SK-N-SH (cell line): ENCODE data around the gene CAPN11. TPM values are rescaled to one million over a fixed set of nuclear protein-coding genes. Genes with fewer than 3 reads are reported as not detected.

Experiments
- CTCF ChIA-PET: fragments of 300-600, 350-600 bp; formaldehyde crosslinking; extraction: SDS; loops from one replicate; lab custom pipeline; 2021; lab: Yijun Ruan, JAX
- POLR2A ChIA-PET: fragments of 350-600 bp; sonication (Branson Sonifier 250); formaldehyde crosslinking; extraction: SDS; loops from one replicate; lab custom pipeline; 2020; ENCODE audit warnings: antibody characterized with exemption, inconsistent platforms; lab: Yijun Ruan, JAX
- DNase-seq: peaks from one replicate; pipeline ENCODE4 v3.0.0; 2012
- H2AFZ ChIP-seq: fragments of 200-600 bp; sonication (generic); 2 replicates; pipeline ENCODE4 v1.8.1; 2016; ENCODE audit warnings: antibody characterized with exemption, mild to moderate bottlenecking, low read depth
- H3F3A ChIP-seq: fragments of 200-600 bp; sonication (generic); replicated peaks from 2 replicates; pipeline ENCODE3; 2016; ENCODE audit warnings: antibody characterized with exemption, mild to moderate bottlenecking; ENCODE audit not compliant: insufficient read depth
- H3K27ac ChIP-seq, 2 experiments: fragments of 200-500 bp in 1 of 2; fragments of 200-600 bp in 1 of 2; sonication (Bioruptor generic) in 1 of 2; sonication (generic), shearing (Covaris generic) in 1 of 2; 2 replicates each; pipeline versions ENCODE4 v1.5.1 to v1.6.1; 2014 to 2016; ENCODE audit warnings: low read depth in 2 of 2, inconsistent platforms in 1 of 2, low read length in 1 of 2, mild to moderate bottlenecking in 1 of 2, mixed read lengths in 1 of 2
- H3K27me3 ChIP-seq: fragments of 200-600 bp; sonication (generic), shearing (Covaris generic); 2 replicates; pipeline ENCODE4 v1.6.1; 2016; ENCODE audit warnings: mixed run types; ENCODE audit not compliant: insufficient read depth
- H3K36me3 ChIP-seq, 2 experiments: fragments of 200-500 bp in 1 of 2; fragments of 200-600 bp in 1 of 2; sonication (Bioruptor generic) in 1 of 2; sonication (generic) in 1 of 2; replicated peaks in 1 of 2; 2 replicates each; pipeline versions ENCODE3 to v1.5.1; 2014 to 2016; ENCODE audit warnings: low read length in 1 of 2, mild to moderate bottlenecking in 1 of 2; ENCODE audit not compliant: insufficient read depth in 2 of 2, control insufficient read depth in 1 of 2
- H3K4me1 ChIP-seq, 2 experiments: fragments of 200-500 bp in 1 of 2; fragments of 200-600 bp in 1 of 2; sonication (Bioruptor generic) in 1 of 2; sonication (generic), shearing (Covaris generic) in 1 of 2; 2 replicates each; pipeline versions ENCODE4 v1.5.1 to v1.6.1; 2014 to 2016; ENCODE audit warnings: low read depth in 1 of 2, low read length in 1 of 2, mixed run types in 1 of 2; ENCODE audit not compliant: insufficient read depth in 2 of 2, control insufficient read depth in 1 of 2
- H3K4me2 ChIP-seq: fragments of 200-600 bp; sonication (generic), shearing (Covaris generic); 2 replicates; pipeline ENCODE4 v1.6.1; 2017; ENCODE audit warnings: mixed run types
- H3K4me3 ChIP-seq, 2 experiments: fragments of 200-500 bp in 1 of 2; fragments of 200-600 bp in 1 of 2; sonication (Bioruptor generic) in 1 of 2; sonication (generic), shearing (Covaris generic) in 1 of 2; 2 replicates each; pipeline versions ENCODE4 v1.5.1 to v1.8.1; 2014 to 2016; ENCODE audit warnings: low read depth in 2 of 2, inconsistent platforms in 1 of 2, low read length in 1 of 2, mild to moderate bottlenecking in 1 of 2, mixed read lengths in 1 of 2, moderate library complexity in 1 of 2
- H3K79me2 ChIP-seq: fragments of 200-600 bp; sonication (generic); 2 replicates; pipeline ENCODE4 v1.8.1; 2017; ENCODE audit warnings: mild to moderate bottlenecking; ENCODE audit not compliant: insufficient read depth
- H3K9ac ChIP-seq: fragments of 200-600 bp; sonication (generic); 2 replicates; pipeline ENCODE4 v1.6.1; 2017; ENCODE audit warnings: mixed run types
- H3K9me2 ChIP-seq: fragments of 200-600 bp; sonication (generic); 2 replicates; pipeline ENCODE4 v1.6.1; 2017; ENCODE audit warnings: mixed run types
- H3K9me3 ChIP-seq: fragments of 200-600 bp; sonication (generic); 2 replicates; pipeline ENCODE4 v1.6.1; 2017; ENCODE audit warnings: mixed run types, mild to moderate bottlenecking, moderate library complexity
- H4K20me1 ChIP-seq: fragments of 200-600 bp; sonication (generic); 2 replicates; pipeline ENCODE4 v1.6.1; 2017; ENCODE audit warnings: mild to moderate bottlenecking, mixed run types; ENCODE audit not compliant: insufficient read depth
- CHD2 ChIP-seq: fragments of 150-350 bp; IDR thresholded peaks from 2 replicates; pipeline ENCODE4 v1.6.1; 2018; ENCODE audit warnings: low read length; ENCODE audit not compliant: partially characterized antibody
- EP300 ChIP-seq, 2 experiments: IDR thresholded peaks; 2 replicates each; pipeline versions ENCODE4 v1.4.0 to v1.6.1; 2012; ENCODE audit warnings: borderline replicate concordance in 1 of 2, low read depth in 1 of 2, low read length in 1 of 2
- EZH2phosphoT487 ChIP-seq: fragments of 200-600 bp; sonication (generic); IDR thresholded peaks from 2 replicates; pipeline ENCODE4 v1.6.1; 2017; ENCODE audit warnings: low read depth, mixed run types, mild to moderate bottlenecking, antibody characterized with exemption, moderate library complexity, borderline replicate concordance
- FOSL2 ChIP-seq: IDR thresholded peaks from 2 replicates; pipeline ENCODE4 v1.4.0; 2012; ENCODE audit warnings: low read depth, mild to moderate bottlenecking, moderate library complexity, borderline replicate concordance
- FOXM1 ChIP-seq: IDR thresholded peaks from 2 replicates; pipeline ENCODE4 v1.4.0; 2012; ENCODE audit warnings: low read depth, mild to moderate bottlenecking
- GABPA ChIP-seq: IDR thresholded peaks from 2 replicates; pipeline ENCODE4 v1.4.0; 2012; ENCODE audit warnings: low read depth, mild to moderate bottlenecking
- GATA2 ChIP-seq: sonication (generic); formaldehyde crosslinking; IDR thresholded peaks from 2 replicates; pipeline ENCODE4 v1.5.0; 2020; ENCODE audit warnings: mild to moderate bottlenecking, missing genetic modification reagents
- MEF2A ChIP-seq: IDR thresholded peaks from 2 replicates; pipeline ENCODE4 v1.4.0; 2012; ENCODE audit warnings: low read depth, borderline replicate concordance
- NFIC ChIP-seq: IDR thresholded peaks from 2 replicates; pipeline ENCODE4 v1.4.0; 2012; ENCODE audit warnings: borderline replicate concordance
- NRF1 ChIP-seq: IDR thresholded peaks from 2 replicates; pipeline ENCODE4 v1.6.1; 2012; ENCODE audit warnings: low read depth, mild to moderate bottlenecking, low read length
- POLR2AphosphoS5 ChIP-seq: IDR thresholded peaks from 2 replicates; pipeline ENCODE4 v1.6.1; 2012; ENCODE audit warnings: low read depth, low read length
- RAD21 ChIP-seq: IDR thresholded peaks from 2 replicates; pipeline ENCODE4 v1.6.1; 2012; ENCODE audit warnings: mild to moderate bottlenecking, low read length
- RFX5 ChIP-seq: IDR thresholded peaks from 2 replicates; pipeline ENCODE4 v1.6.1; 2012; ENCODE audit warnings: mild to moderate bottlenecking, improper control_type of control experiment, low read length
- RXRA ChIP-seq: IDR thresholded peaks from 2 replicates; pipeline ENCODE4 v1.4.0; 2012; ENCODE audit warnings: low read depth, mild to moderate bottlenecking, borderline replicate concordance
- SIN3A ChIP-seq: IDR thresholded peaks from 2 replicates; pipeline ENCODE4 v1.6.1; 2012; ENCODE audit warnings: low read depth, mild to moderate bottlenecking, low read length, moderate library complexity, borderline replicate concordance
- TAF1 ChIP-seq: IDR thresholded peaks from 2 replicates; pipeline ENCODE4 v1.6.1; 2012; ENCODE audit warnings: low read depth, mild to moderate bottlenecking, low read length, moderate library complexity, borderline replicate concordance
- TCF12 ChIP-seq: IDR thresholded peaks from 2 replicates; pipeline ENCODE4 v1.4.0; 2012
- TEAD4 ChIP-seq: IDR thresholded peaks from 2 replicates; pipeline ENCODE4 v1.4.0; 2012; ENCODE audit warnings: mild to moderate bottlenecking, borderline replicate concordance; ENCODE audit not compliant: insufficient read depth
- YY1 ChIP-seq: IDR thresholded peaks from 2 replicates; pipeline ENCODE4 v1.4.0; 2012; ENCODE audit warnings: low read depth, mild to moderate bottlenecking
- ZBTB33 ChIP-seq: IDR thresholded peaks from 2 replicates; pipeline ENCODE4 v1.4.0; 2012; ENCODE audit warnings: low read depth, borderline replicate concordance
- WGBS: methylation state at CpG from one replicate; pipeline ENCODE4 v1.1.6; 2017; ENCODE audit warnings: low lambda C conversion rate; 5-methylcytosine and 5-hydroxymethylcytosine counted together
- polyA plus RNA-seq, 3 experiments: library from polyadenylated mRNA; depleted of rRNA; stranded (reverse); fragments of >200 nt; gene quantifications; 2 replicates each; pipeline ENCODE4 v1.2.3, GENCODE V29; 2012
- TF ChIP-seq, protein P1 (sequence below): IDR thresholded peaks from 2 replicates; pipeline ENCODE4 v1.4.0; 2012; ENCODE audit warnings: low read depth

CAPN11 gene
- polyA plus RNA-seq, 1 of the 3 experiments (the other 2 are of a cell fraction): not detected

GRCh38 chr6:44185953-44186634 lies 27.5 kb downstream of the CAPN11 start (continued):
- TF ChIP-seq, protein P1, sequence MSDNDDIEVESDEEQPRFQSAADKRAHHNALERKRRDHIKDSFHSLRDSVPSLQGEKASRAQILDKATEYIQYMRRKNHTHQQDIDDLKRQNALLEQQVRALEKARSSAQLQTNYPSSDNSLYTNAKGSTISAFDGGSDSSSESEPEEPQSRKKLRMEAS: no peak
- TF ChIP-seq GABPA: no peak
- no peak for TF ChIP-seq NRF1
- TF ChIP-seq RXRA: no peak
- TF ChIP-seq POLR2AphosphoS5: no peak
- TF ChIP-seq FOSL2: no peak

- Histone ChIP-seq H4K20me1 (no peaks in the 10 kb centered on the region), H3K4me3 (no peak overlapping the region), H3F3A (no peaks in the 10 kb centered on the region), H3K9me3 (no peaks in the 10 kb centered on the region), H3K4me1 (no peaks in the 10 kb centered on the region), H3K9ac (no peak overlapping the region), H3K79me2 (no peaks in the 10 kb centered on the region), H3K36me3 (no peaks in the 10 kb centered on the region), H3K9me2 (no peaks in the 10 kb centered on the region), H3K4me2 (no peak overlapping the region), H3K27me3 (no peaks in the 10 kb centered on the region; the same call in 1 of the 2 replicates), H2AFZ (no peak overlapping the region), H3K27ac (no peak overlapping the region)
- POLR2A ChIA-PET: interaction anchor here (0.7 kb wide), 1 partner anchor 106 kb away, joined by 3 read pairs; no protein-coding TSS in a partner anchor
- DNase-seq: no peak
- no peak for TF ChIP-seq RAD21
- TF ChIP-seq TCF12: no peak
- no peak for TF ChIP-seq GATA2 (CRISPR knock-in tag)
- no peak for TF ChIP-seq YY1
- TF ChIP-seq EP300 (IDR thresholded peaks at IDR 0.05; ENCODE audit: borderline replicate concordance in 1 of 2, low read depth in 1 of 2, low read length in 1 of 2): no peak
- TF ChIP-seq EZH2phosphoT487: no peak
- no peak for TF ChIP-seq SIN3A
- no peak for TF ChIP-seq NFIC
- 62% methylated on average over 7 of the region's 7 CpGs for WGBS
- CTCF ChIA-PET: interaction anchor here (1.1 to 2.5 kb wide), 3 partner anchors 20 to 48 kb away, joined by 3 to 11 read pairs (median 4); no protein-coding TSS in a partner anchor
Measured at GRCh38 chr6:44186635-44187025, 28.0 kb downstream of the CAPN11 start.

GRCh38 chr6:44188819-44189218 lies 30.2 kb downstream of the CAPN11 start:
- TF ChIP-seq EZH2phosphoT487 (no peak), TEAD4 (no peak), ZBTB33 (no peak), CHD2 (no peak), RFX5 (no peak), TAF1 (no peak), GATA2 (CRISPR knock-in tag) (no peak), MEF2A (no peak), TCF12 (no peak), RXRA (no peak), FOXM1 (no peak)
- no peaks in the 10 kb centered on the region for H3K9me2 ChIP-seq
- H3K4me1 ChIP-seq: no peaks in the 10 kb centered on the region; a peak in 1 of 4 replicates
- no peak overlapping the region for H2AFZ ChIP-seq
- H3K4me3 ChIP-seq: no peak overlapping the region
- no peaks in the 10 kb centered on the region; the same call in 1 of the 2 replicates for H3K27me3 ChIP-seq
- H3K9me3 ChIP-seq: no peaks in the 10 kb centered on the region
- no peak for DNase-seq
- no peak overlapping the region for H3K27ac ChIP-seq
- H3F3A ChIP-seq: no peaks in the 10 kb centered on the region
- ChIA-PET POLR2A (no interaction called here), CTCF (interaction anchor here (0.9 to 2.9 kb wide), 4 partner anchors 16 to 124 kb away, joined by 3 to 14 read pairs (median 6); partner anchors contain the start of gene AARS2)
- H3K79me2 ChIP-seq: no peaks in the 10 kb centered on the region
- 69% methylated on average over 2 of the region's 2 CpGs for WGBS
- H3K4me2 ChIP-seq: no peak overlapping the region
- no peaks in the 10 kb centered on the region for H4K20me1 ChIP-seq
- no peaks in the 10 kb centered on the region for H3K36me3 ChIP-seq
- H3K9ac ChIP-seq: no peak overlapping the region
